Stimulated activated CD4-positive, alpha-beta T cell treated with anti-CD3 and anti-CD28 coated beads, Interleukin-1b, Interleukin-23, amount 100 ng/mL, for 24 hours (primary cell): ENCODE measurements around the gene PPA1.
"Not testable (repeated sequence)": the region's sequence is repeated elsewhere in the genome, so short reads cannot be mapped to it uniquely, and the experiment has no call there.

Source experiments
- DNase-seq, 4 experiments: peaks; one replicate each; pipeline ENCODE4 v3.0.0-alpha.2; 2020; ENCODE audit warnings: low read depth in 4 of 4, low spot score in 1 of 4

PPA1 gene

GRCh38 chr10:70175516-70175915 lies 57.7 kb downstream of the PPA1 start:
- DNase-seq: no peak

GRCh38 chr10:70174058-70174741 lies 59.0 kb downstream of the PPA1 start:
- DNase-seq: no peak

GRCh38 chr10:70169649-70170364 lies 63.4 kb downstream of the PPA1 start:
- DNase-seq: no peak

GRCh38 chr10:70169011-70169410 lies 64.2 kb downstream of the PPA1 start:
- DNase-seq: no peak

- DNase-seq: no peak
Measured at GRCh38 chr10:70167246-70167645, 66.0 kb downstream of the PPA1 start.

GRCh38 chr10:70166394-70166793 lies 66.8 kb downstream of the PPA1 start:
- no peak for DNase-seq

GRCh38 chr10:70164163-70164562 lies 69.1 kb downstream of the PPA1 start:
- DNase-seq: no peak

- no peak for DNase-seq
Measured at GRCh38 chr10:70163448-70163847, 69.8 kb downstream of the PPA1 start.

GRCh38 chr10:70162892-70163201 lies 70.4 kb downstream of the PPA1 start:
- DNase-seq: peak in 2 of 4 experiments; percentile 42 to 59

GRCh38 chr10:70162151-70162891 lies 70.9 kb downstream of the PPA1 start:
- no peak for DNase-seq

GRCh38 chr10:70160798-70161197 lies 72.4 kb downstream of the PPA1 start:
- no peak for DNase-seq

GRCh38 chr10:70159366-70159765 lies 73.9 kb downstream of the PPA1 start:
- not testable (repeated sequence) for DNase-seq

GRCh38 chr10:70158113-70158512 lies 75.1 kb downstream of the PPA1 start:
- DNase-seq: no peak

- DNase-seq: no peak
Measured at GRCh38 chr10:70155255-70155838, 77.9 kb downstream of the PPA1 start.
